Measurements from ENCODE around the gene TLL2.

DNA sequence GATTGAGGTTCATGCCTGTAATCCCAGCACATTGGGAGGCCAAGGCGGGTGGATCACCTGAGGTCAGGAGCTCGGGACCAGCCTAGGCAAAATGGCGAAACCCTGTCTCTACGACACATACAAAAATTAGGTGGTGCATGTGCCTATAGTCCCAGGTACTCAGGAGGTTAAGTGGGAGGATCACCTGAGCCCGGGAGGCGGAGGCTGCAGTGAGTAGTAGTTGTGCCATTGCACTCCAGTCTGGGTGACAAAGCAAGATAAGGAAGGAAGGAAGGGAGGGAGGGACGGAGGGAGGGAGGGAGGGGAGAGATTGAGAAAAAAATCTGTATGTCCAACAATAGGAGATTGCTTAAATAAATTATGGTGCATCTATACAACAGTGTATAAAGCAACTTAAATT is 13.2 kb downstream of the TLL2 start:
- TF ChIP-seq POLR2A (IDR thresholded peaks at IDR 0.05; ENCODE audit: low read depth, low read length) (no peak), JUN (IDR thresholded peaks at IDR 0.05; ENCODE audit: borderline replicate concordance, insufficient read depth, insufficient read length, low read depth) (no peak)
- TF ChIP-seq, protein P1, sequence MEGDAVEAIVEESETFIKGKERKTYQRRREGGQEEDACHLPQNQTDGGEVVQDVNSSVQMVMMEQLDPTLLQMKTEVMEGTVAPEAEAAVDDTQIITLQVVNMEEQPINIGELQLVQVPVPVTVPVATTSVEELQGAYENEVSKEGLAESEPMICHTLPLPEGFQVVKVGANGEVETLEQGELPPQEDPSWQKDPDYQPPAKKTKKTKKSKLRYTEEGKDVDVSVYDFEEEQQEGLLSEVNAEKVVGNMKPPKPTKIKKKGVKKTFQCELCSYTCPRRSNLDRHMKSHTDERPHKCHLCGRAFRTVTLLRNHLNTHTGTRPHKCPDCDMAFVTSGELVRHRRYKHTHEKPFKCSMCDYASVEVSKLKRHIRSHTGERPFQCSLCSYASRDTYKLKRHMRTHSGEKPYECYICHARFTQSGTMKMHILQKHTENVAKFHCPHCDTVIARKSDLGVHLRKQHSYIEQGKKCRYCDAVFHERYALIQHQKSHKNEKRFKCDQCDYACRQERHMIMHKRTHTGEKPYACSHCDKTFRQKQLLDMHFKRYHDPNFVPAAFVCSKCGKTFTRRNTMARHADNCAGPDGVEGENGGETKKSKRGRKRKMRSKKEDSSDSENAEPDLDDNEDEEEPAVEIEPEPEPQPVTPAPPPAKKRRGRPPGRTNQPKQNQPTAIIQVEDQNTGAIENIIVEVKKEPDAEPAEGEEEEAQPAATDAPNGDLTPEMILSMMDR (IDR thresholded peaks at IDR 0.05; ENCODE audit: extremely low read depth in 1 of 2, insufficient read depth in 1 of 2, low read depth in 1 of 2, low read length in 2 of 2), result no peak
